ENCODE results near the gene CSH2.
"Not testable (repeated sequence)": the region's sequence is repeated elsewhere in the genome, so short reads cannot be mapped to it uniquely, and the experiment has no call there.

Gene CSH2

GRCh38 chr17:63873577-63873976 is at the start of gene CSH2:
Gene CSH2, minus strand, starts transcription at chr17:63873677. Its CDS starts 63 bp downstream, at chr17:63873614.
- not testable (repeated sequence) for H4K20me1 ChIP-seq; H3K9ac ChIP-seq; H3K4me3 ChIP-seq; H3K9me3 ChIP-seq (replicated peaks in 1 of 11); H3K4me1 ChIP-seq; H3K27me3 ChIP-seq; H3K27ac ChIP-seq; H3K36me3 ChIP-seq; H3K4me2 ChIP-seq

- not testable (repeated sequence) for H3K4me3 ChIP-seq; H3K36me3 ChIP-seq; H3K9me3 ChIP-seq (replicated peaks in 1 of 11); H4K20me1 ChIP-seq; H3K27me3 ChIP-seq
- H3K4me1 ChIP-seq: peaks cover 25 to 92% (median 82%) of the 10 kb centered on the region in 10 experiments
- peak overlapping the region in 1 of 11 experiments; percentile 20; a peak in 2 of 22 replicates for H3K9ac ChIP-seq
- peak overlapping the region; percentile 67 to 99 (median 90) for H3K4me2 ChIP-seq
- H3K27ac ChIP-seq: peak overlapping the region in 5 of 11 experiments; percentile 12 to 51 (median 22); a peak in 4 of 22 replicates
Observed at GRCh38 chr17:63922402-63922801, 48.9 kb upstream of the CSH2 start.

DNA sequence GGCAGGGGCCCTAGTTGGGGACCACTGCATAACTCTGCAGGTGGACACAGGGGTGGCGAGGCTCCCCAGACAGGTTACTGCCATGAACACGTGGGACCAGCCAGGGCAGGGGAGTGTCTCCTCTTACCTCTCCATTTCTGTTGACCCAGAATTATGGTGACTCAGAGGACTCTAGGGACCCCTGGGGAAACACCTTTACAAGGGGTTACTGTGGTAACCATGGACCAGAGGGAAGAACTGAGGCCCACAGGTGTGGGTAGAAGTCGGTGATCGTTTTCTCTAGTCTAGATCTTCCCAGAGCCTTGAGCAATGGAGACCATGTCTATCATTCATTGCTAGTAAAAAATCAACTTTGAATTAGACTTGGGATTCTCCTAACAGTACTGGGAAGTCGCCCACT is 47.3 kb upstream of the CSH2 start:
- H3K9ac ChIP-seq; H3K27ac ChIP-seq; H3K4me3 ChIP-seq; H3K27me3 ChIP-seq; H3K9me3 ChIP-seq (replicated peaks in 1 of 11); H4K20me1 ChIP-seq; H3K36me3 ChIP-seq: not testable (repeated sequence)
- H3K4me1 ChIP-seq: peaks cover 27 to 88% (median 77%) of the 10 kb centered on the region in 10 experiments
- H3K4me2 ChIP-seq: peak overlapping the region in 9 of 11 experiments; percentile 35 to 60 (median 53); a peak in 18 of 22 replicates

- H4K20me1 ChIP-seq; H3K4me3 ChIP-seq; H3K27me3 ChIP-seq; H3K9me3 ChIP-seq (replicated peaks in 1 of 11); H3K27ac ChIP-seq; H3K36me3 ChIP-seq: not testable (repeated sequence)
- H3K4me1 ChIP-seq: peaks cover 27 to 87% (median 75%) of the 10 kb centered on the region in 10 experiments
- TF ChIP-seq Cebpa-rat (IDR thresholded peaks at IDR 0.05): peak in 2 of 11 experiments; percentile 7 to 32; a peak in 2 of 22 replicates
- 0 out of 22 replicates have a peak overlapping the region, but pooled peaks of 1 of the 11 experiments have one; percentile 31 for H3K9ac ChIP-seq
- peak overlapping the region in 9 of 11 experiments; percentile 35 to 60 (median 53); a peak in 18 of 22 replicates for H3K4me2 ChIP-seq
Observed at GRCh38 chr17:63920050-63920449, 46.6 kb upstream of the CSH2 start.

GRCh38 chr17:63919311-63919723 is 45.8 kb upstream of the CSH2 start:
- no peak overlapping the region for H3K9ac ChIP-seq

GRCh38 chr17:63918789-63919305 is 45.4 kb upstream of the CSH2 start, which contains the start of gene GH1:
Gene GH1, minus strand, starts transcription at chr17:63918839. Its CDS starts 63 bp downstream, at chr17:63918776.
- not testable (repeated sequence) for H3K4me3 ChIP-seq; H3K9me3 ChIP-seq (replicated peaks in 1 of 11); H4K20me1 ChIP-seq; H3K27ac ChIP-seq; H3K36me3 ChIP-seq; H3K27me3 ChIP-seq
- Histone ChIP-seq H3K9ac (0 out of 22 replicates have a peak within 1 kb of the TSS, but pooled peaks of 1 of the 11 experiments have one; percentile 5), H3K4me2 (peak within 1 kb of the TSS in 10 of 11 experiments; percentile 28 to 60 (median 50); a peak in 18 of 22 replicates), H3K4me1 (peaks cover 27 to 83% (median 64%) of the 10 kb centered on the region in 10 experiments)

More at GRCh38 chr17:63919311-63919723, 45.8 kb upstream of the CSH2 start:
- TF ChIP-seq Cebpa-rat (IDR thresholded peaks at IDR 0.05): no peak
- peaks cover 27 to 83% (median 68%) of the 10 kb centered on the region in 10 experiments for H3K4me1 ChIP-seq
- H3K36me3 ChIP-seq: no peaks in the 10 kb centered on the region
- no peak overlapping the region for H3K27ac ChIP-seq
- peak overlapping the region in 10 of 11 experiments; percentile 28 to 60 (median 50); a peak in 18 of 22 replicates for H3K4me2 ChIP-seq
- H4K20me1 ChIP-seq: no peaks in the 10 kb centered on the region
- no peaks in the 10 kb centered on the region for H3K27me3 ChIP-seq
- no peaks in the 10 kb centered on the region for H3K9me3 ChIP-seq (replicated peaks in 1 of 11)
- H3K4me3 ChIP-seq: no peak overlapping the region

DNA sequence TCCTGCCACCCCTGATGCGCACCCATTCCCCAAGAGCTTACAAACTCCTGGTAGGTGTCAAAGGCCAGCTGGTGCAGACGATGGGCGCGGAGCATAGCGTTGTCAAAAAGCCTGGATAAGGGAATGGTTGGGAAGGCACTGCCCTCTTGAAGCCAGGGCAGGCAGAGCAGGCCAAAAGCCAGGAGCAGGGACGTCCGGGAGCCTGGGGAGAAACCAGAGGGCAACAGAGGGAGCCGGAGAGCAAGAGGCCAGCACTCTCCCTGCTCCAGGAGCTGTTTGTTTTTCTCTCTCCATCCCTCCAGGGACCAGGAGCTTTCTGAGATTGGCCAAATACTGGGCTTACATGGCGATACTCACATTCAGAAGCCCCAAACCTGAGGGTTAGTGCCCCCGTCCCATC is 44.8 kb upstream of the CSH2 start:
- Histone ChIP-seq H3K27me3 (no peaks in the 10 kb centered on the region), H3K4me2 (peak overlapping the region in 2 of 11 experiments; percentile 7 to 60; a peak in 1 of 22 replicates), H3K36me3 (no peaks in the 10 kb centered on the region), H3K4me1 (peaks cover 26 to 83% (median 64%) of the 10 kb centered on the region in 10 experiments), H3K9ac (0 out of 22 replicates have a peak overlapping the region, but pooled peaks of 1 of the 11 experiments have one; percentile 5), H3K9me3 (replicated peaks in 1 of 11) (no peaks in the 10 kb centered on the region), H3K4me3 (no peak overlapping the region), H4K20me1 (no peaks in the 10 kb centered on the region), H3K27ac (no peak overlapping the region)
- no peak for TF ChIP-seq Cebpa-rat (IDR thresholded peaks at IDR 0.05)

GRCh38 chr17:63917646-63918045 is 44.2 kb upstream of the CSH2 start:
- no peak for TF ChIP-seq Cebpa-rat (IDR thresholded peaks at IDR 0.05)
- no peak overlapping the region for H3K4me3 ChIP-seq
- 0 out of 22 replicates have a peak overlapping the region, but pooled peaks of 1 of the 11 experiments have one; percentile 5 for H3K9ac ChIP-seq

DNA sequence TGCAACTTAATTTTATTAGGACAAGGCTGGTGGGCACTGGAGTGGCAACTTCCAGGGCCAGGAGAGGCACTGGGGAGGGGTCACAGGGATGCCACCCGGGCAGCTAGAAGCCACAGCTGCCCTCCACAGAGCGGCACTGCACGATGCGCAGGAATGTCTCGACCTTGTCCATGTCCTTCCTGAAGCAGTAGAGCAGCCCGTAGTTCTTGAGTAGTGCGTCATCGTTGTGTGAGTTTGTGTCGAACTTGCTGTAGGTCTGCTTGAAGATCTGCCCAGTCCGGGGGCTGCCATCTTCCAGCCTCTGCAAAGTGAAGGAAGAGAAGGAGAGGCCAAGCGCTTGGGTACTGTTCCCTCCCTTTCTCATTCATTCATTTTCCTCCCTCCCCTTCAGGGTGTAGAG is 43.7 kb upstream of the CSH2 start:
- H3K36me3 ChIP-seq: not testable (repeated sequence)

More at GRCh38 chr17:63917646-63918045, 44.2 kb upstream of the CSH2 start:
- peak overlapping the region in 1 of 11 experiments; percentile 7; a peak in 1 of 22 replicates for H3K4me2 ChIP-seq
- no peak overlapping the region for H3K27ac ChIP-seq
- no peaks in the 10 kb centered on the region for H3K27me3 ChIP-seq
- H3K36me3 ChIP-seq: no peaks in the 10 kb centered on the region
- H3K9me3 ChIP-seq (replicated peaks in 1 of 11): no peaks in the 10 kb centered on the region
- no peaks in the 10 kb centered on the region for H4K20me1 ChIP-seq
- peaks cover 20 to 81% (median 63%) of the 10 kb centered on the region in 10 experiments; a peak in 19 of 20 replicates for H3K4me1 ChIP-seq

More for the DNA sequence above, 43.7 kb upstream of the CSH2 start:
- H3K4me2 ChIP-seq; H3K9ac ChIP-seq; H3K4me3 ChIP-seq; H3K27ac ChIP-seq; H4K20me1 ChIP-seq; H3K9me3 ChIP-seq (replicated peaks in 1 of 11); H3K27me3 ChIP-seq: not testable (repeated sequence)
- H3K4me1 ChIP-seq: peaks cover 16 to 81% (median 63%) of the 10 kb centered on the region in 10 experiments; a peak in 19 of 20 replicates

Measured in BLaER1 treated with 17β-estradiol and CSF1 and Interleukin-3, amounts not matched to agents 10 nM and 100 nM (cell line).